ENCODE data around the gene CSTPP1.

CSTPP1 gene

GRCh38 chr11:47183031-47183856 is 246.7 kb downstream of the CSTPP1 start:
- no peak for DNase-seq (ENCODE audit: extremely low read depth, low read depth)

DNA sequence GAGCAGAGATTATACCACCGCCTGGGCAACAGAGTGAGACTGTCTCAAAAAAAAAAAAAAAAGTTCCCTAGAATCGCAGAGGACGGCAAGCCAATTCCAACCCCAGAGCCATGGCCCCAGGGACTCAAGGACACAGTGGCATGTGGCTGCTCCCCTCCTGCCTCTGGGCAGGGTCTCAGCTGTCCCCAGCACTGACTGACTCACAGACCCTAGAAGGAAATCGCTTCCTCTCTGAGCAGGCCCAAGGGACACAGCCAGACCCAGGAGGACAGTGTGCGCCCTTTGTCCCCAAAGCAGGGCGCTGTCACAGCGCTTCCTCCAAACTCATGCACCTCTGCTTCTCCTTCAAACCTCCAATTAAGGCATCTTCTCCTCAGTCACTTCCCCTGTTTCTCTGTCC is 247.4 kb downstream of the CSTPP1 start:
- DNase-seq (ENCODE audit: extremely low read depth, low read depth), result no peak
- TF ChIP-seq, protein P1, sequence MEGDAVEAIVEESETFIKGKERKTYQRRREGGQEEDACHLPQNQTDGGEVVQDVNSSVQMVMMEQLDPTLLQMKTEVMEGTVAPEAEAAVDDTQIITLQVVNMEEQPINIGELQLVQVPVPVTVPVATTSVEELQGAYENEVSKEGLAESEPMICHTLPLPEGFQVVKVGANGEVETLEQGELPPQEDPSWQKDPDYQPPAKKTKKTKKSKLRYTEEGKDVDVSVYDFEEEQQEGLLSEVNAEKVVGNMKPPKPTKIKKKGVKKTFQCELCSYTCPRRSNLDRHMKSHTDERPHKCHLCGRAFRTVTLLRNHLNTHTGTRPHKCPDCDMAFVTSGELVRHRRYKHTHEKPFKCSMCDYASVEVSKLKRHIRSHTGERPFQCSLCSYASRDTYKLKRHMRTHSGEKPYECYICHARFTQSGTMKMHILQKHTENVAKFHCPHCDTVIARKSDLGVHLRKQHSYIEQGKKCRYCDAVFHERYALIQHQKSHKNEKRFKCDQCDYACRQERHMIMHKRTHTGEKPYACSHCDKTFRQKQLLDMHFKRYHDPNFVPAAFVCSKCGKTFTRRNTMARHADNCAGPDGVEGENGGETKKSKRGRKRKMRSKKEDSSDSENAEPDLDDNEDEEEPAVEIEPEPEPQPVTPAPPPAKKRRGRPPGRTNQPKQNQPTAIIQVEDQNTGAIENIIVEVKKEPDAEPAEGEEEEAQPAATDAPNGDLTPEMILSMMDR (IDR thresholded peaks at IDR 0.05; ENCODE audit: low read depth, low read length), result no peak

More at GRCh38 chr11:47183031-47183856, 246.7 kb downstream of the CSTPP1 start:
- TF ChIP-seq, protein P1 (IDR thresholded peaks at IDR 0.05; ENCODE audit: low read depth, low read length), result no peak

DNA sequence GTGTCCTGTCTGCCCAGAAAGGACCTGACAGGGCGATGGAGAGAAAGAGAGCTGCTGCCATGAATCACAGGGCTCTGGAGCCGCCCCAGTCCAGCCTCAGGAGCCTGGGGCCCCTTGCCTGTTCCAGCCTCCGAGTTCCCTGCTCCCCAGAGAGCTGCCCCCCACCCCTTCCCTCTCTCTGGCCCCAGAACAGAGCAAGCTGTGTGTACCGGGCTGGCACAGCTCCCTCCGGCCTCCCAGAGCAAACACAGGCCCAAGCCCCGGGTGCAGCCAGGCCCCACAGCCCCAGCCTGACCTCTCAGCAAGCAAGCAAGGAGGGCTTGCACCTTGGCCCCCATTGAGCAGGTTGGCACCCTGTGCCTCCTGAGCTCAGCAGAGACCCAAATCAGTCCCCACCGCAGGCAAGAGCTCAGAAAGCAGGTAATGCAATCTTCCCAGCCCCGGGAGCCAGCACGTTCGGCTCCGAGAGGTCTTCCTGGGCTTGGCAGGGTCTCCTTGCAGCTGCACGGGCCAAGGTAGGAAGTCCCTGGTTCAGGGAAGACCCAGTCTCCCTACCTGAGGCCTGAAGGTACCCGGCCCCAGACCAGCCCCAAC is 248.2 kb downstream of the CSTPP1 start:
- DNase-seq (ENCODE audit: extremely low read depth, low read depth), result no peak
- TF ChIP-seq, protein P1 (IDR thresholded peaks at IDR 0.05; ENCODE audit: low read depth, low read length), result no peak

GRCh38 chr11:47185305-47186075 is 248.9 kb downstream of the CSTPP1 start:
- TF ChIP-seq, protein P1 (IDR thresholded peaks at IDR 0.05; ENCODE audit: low read depth, low read length), result no peak
- DNase-seq (ENCODE audit: extremely low read depth, low read depth), result no peak

- TF ChIP-seq, protein P1 (IDR thresholded peaks at IDR 0.05; ENCODE audit: low read depth, low read length), result no peak
- DNase-seq (ENCODE audit: extremely low read depth, low read depth), result no peak
Measured at GRCh38 chr11:47186076-47186699, 249.6 kb downstream of the CSTPP1 start, which contains the start of gene PACSIN3. PACSIN3 (minus strand) TSS chr11:47186434; CDS start chr11:47182727, 3,707 bp downstream.

- DNase-seq (ENCODE audit: extremely low read depth, low read depth), result no peak
Measured at GRCh38 chr11:47186700-47187695, 250.4 kb downstream of the CSTPP1 start.

More at GRCh38 chr11:47186700-47187695, 250.4 kb downstream of the CSTPP1 start:
- TF ChIP-seq, protein P1 (IDR thresholded peaks at IDR 0.05; ENCODE audit: low read depth, low read length), result no peak

Data from AG09319 (cell line).